Lower leg skin (tissue), 3 donors: ENCODE measurements around the gene TMCO4.

Experiments used
- CTCF ChIP-seq, 3 donors: fragments of 450-650 bp; IDR thresholded peaks; one replicate each; pipeline ENCODE4 v1.5.1; 2016; ENCODE audit warnings: antibody characterized with exemption in 3 of 3, mild to moderate bottlenecking in 3 of 3, moderate library complexity in 2 of 3
- POLR2A ChIP-seq, 2 donors: fragments of 450-650 bp; IDR thresholded peaks; one replicate each; pipeline ENCODE4 v1.6.1; 2016 to 2017; ENCODE audit warnings: antibody characterized with exemption in 2 of 2, mild to moderate bottlenecking in 1 of 2, moderate library complexity in 1 of 2

GRCh38 chr1:19837866-19838265, 38.1 kb upstream of the TMCO4 start:
- TF ChIP-seq POLR2A (IDR thresholded peaks at IDR 0.05) (no peak), CTCF (IDR thresholded peaks at IDR 0.05) (no peak)
